HG02610 (cell line): Measurements from ENCODE around the gene EXOC5.

ENCODE experiments used
- ATAC-seq: cut with Tn5 transposase; IDR thresholded peaks from one replicate; pipeline ENCODE4 v1.9.1; 2021; ENCODE audit warnings: mild to moderate bottlenecking, moderate library complexity; ENCODE audit not compliant: unreplicated experiment

EXOC5 gene

DNA sequence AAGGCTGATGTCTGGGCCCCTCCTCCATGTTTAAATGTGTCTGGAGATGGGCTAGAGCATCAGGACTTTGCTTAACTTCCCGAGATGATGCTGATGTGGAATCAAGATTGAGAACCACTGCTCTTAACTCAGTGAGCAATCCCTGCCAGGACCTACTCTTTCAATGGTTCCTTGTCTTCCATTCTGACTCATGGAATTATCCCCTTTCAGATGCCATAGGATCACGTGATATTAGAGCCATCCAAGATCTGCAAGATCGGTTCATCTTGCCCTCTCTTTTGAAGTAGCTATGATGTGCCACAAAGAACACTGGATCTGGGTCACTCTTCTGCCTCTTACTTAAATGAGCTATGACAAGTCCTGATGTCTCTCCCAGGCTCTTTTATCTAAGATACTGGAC lies 96.8 kb downstream of the EXOC5 start:
- ATAC-seq, result no peak

DNA sequence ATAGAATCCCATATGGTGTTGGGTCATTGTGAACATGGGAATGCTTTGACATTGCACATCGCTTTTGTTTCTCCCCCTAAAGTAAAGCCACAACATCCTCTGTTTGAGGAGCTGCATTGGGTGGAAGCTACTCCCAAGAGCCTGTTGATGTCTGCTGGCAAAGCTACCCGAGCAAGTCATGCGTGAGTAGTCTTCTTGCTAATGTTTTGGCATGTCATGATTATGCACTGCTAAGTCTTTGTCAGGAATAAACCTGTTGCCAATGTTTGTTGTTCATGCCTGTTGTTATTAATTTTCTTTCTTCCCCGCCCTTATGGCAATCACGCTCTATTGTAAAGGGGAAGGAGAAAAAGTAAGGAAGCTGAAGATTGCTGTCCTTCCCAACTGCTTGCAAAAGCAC lies 97.3 kb downstream of the EXOC5 start:
- ATAC-seq, result no peak

DNA sequence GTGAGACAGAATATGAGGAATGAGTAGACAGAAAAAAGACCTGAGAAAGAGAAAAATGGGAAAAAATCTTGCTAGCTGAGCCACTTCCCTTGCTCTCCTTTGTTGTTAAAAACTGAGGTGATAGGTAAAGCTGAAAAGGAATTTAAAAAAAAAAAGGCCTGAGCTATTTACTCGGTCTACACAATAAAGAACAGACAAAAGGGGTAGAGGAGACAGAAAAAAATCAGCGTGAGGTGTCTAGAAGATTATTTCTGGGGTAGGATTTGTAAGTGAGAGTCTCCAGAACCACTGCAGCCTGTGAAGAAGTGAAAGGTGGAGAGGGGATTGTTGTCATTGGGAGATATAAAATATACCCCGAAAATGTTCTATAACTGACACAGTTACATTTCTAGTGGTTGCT lies 98.8 kb downstream of the EXOC5 start:
- no peak for ATAC-seq

DNA sequence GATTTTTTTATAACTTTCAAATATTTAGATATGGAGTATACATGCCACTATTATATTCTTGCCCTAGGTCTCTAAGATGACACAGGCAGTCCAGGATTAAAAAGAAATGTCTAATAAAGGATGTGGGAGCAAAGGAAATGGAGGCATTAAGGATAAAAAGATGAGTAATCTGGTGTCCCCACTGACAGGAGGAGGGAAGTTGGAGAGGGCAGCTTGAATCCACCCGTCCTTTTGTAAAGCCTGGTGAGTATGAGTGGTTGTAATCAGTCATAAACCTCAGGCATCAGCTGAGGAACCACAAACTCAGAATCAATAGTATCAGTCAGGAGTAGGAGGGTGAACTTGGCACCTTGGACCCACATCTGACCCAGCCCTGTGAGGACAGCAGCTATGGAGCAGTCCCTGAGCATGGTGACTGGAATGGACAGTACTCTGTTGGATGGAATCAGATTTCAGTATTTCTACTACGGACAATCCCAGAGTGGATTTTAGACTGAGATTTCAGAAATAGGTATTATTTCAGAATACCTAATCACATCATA lies 100.5 kb downstream of the EXOC5 start:
- no peak for ATAC-seq

DNA sequence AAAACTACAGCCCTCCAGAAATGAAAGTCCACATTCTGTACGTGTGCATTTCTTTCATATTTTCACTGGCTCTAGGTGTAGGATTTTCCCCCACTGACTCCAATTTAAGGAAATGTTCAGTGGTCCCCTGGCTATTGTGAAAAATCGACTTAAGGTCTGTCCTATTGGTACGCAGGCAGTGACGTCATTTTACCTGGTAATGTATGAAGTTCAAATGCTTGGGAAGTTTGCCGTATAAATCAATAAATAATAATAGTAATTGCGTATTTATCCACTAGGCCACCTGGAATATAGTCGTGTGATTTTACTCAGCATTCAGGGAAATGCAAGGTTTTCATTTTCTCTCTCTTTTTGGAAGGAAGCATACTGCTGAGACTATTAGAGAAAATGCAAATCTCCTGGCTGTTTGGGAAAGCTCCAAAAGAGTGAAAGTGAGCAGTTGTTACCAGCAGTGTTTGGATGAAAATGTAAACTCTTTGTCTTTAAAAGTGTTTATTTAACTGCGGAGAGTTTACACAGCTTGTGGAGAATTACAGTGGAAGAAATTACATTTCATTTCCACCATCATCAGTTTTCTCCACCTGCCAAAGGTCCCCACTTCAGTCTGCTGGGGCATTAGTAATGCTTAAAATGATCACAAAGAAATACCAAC lies 107.0 kb downstream of the EXOC5 start:
- ATAC-seq, result no peak

DNA sequence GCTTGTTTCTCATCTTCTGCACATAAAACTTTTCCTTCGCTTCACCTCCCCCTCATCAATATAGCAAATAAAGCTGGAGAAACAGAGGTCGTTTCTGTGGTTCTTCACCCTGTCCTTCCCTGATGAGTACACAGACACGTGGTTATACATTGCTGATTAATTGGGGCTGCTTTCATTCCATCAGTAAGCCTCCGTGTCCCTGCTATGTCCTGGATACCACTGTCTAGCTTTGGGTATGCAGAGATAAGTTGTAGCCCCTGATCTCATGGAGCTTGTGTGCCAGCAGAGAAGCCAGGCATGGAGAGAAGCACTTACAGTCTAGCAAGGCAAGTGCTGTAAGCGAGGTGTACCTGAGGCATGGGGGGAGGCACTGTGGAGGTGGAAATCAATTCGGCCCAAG lies 108.4 kb downstream of the EXOC5 start:
- ATAC-seq, result no peak

DNA sequence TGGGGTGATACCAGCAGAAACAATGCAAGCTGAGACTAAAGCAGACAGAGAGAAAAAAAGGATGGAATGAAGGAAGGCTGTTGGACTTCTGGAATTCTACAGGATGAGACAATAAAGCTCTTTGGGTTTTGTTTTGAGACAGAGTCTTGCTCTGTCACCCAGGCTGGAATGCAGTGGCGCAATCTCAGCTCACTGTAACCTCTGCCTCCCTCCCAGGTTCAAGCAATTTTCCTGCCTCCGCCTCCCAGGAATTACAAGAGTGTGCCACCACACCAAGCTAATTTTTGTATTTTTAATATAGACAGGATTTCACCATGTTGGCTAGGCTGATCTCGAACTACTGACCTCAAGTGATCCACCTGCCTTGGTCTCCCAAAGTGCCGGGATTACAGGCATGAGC lies 115.4 kb downstream of the EXOC5 start:
- no peak for ATAC-seq
